GM19025 (cell line): ENCODE measurements around the gene RAB10.
"Not testable (repeated sequence)": the region's sequence is repeated elsewhere in the genome, so short reads cannot be mapped to it uniquely, and the experiment has no call there.

Experiments used
- ATAC-seq: cut with Tn5 transposase; IDR thresholded peaks from one replicate; pipeline ENCODE4 v1.9.1; 2021; ENCODE audit warnings: mild to moderate bottlenecking, low read depth, moderate library complexity; ENCODE audit not compliant: unreplicated experiment

RAB10 gene

GRCh38 chr2:26054598-26055348 lies 20.9 kb downstream of the RAB10 start:
- no peak for ATAC-seq

GRCh38 chr2:26058390-26058789 lies 24.5 kb downstream of the RAB10 start:
- ATAC-seq: no peak

- ATAC-seq: no peak
Observed at GRCh38 chr2:26059542-26059941, 25.7 kb downstream of the RAB10 start.

- no peak for ATAC-seq
Observed at GRCh38 chr2:26061539-26061938, 27.7 kb downstream of the RAB10 start.

GRCh38 chr2:26064846-26065245 lies 31.0 kb downstream of the RAB10 start:
- ATAC-seq: no peak

- no peak for ATAC-seq
Observed at GRCh38 chr2:26067186-26067974, 33.5 kb downstream of the RAB10 start.

- no peak for ATAC-seq
Observed at GRCh38 chr2:26067980-26068507, 34.2 kb downstream of the RAB10 start.

GRCh38 chr2:26068602-26069298 lies 34.9 kb downstream of the RAB10 start:
- ATAC-seq: peak; percentile 83

- ATAC-seq: no peak
Observed at GRCh38 chr2:26070730-26071129, 36.8 kb downstream of the RAB10 start.

- no peak for ATAC-seq
Observed at GRCh38 chr2:26072925-26073768, 39.3 kb downstream of the RAB10 start.

- no peak for ATAC-seq
Observed at GRCh38 chr2:26073830-26074229, 39.9 kb downstream of the RAB10 start.

GRCh38 chr2:26074676-26075075 lies 40.8 kb downstream of the RAB10 start:
- no peak for ATAC-seq

- no peak for ATAC-seq
Observed at GRCh38 chr2:26075173-26075572, 41.3 kb downstream of the RAB10 start.

- no peak for ATAC-seq
Observed at GRCh38 chr2:26076001-26076587, 42.2 kb downstream of the RAB10 start.

GRCh38 chr2:26077291-26077690 lies 43.4 kb downstream of the RAB10 start:
- no peak for ATAC-seq

- no peak for ATAC-seq
Observed at GRCh38 chr2:26078939-26079338, 45.1 kb downstream of the RAB10 start.

GRCh38 chr2:26080356-26080755 lies 46.5 kb downstream of the RAB10 start:
- no peak for ATAC-seq

- ATAC-seq: not testable (repeated sequence)
Observed at GRCh38 chr2:26080925-26081324, 47.0 kb downstream of the RAB10 start.

GRCh38 chr2:26081556-26081955 lies 47.7 kb downstream of the RAB10 start:
- ATAC-seq: no peak

- no peak for ATAC-seq
Observed at GRCh38 chr2:26086155-26086637, 52.3 kb downstream of the RAB10 start.
